ENCODE results near the gene HTRA2.

The HTRA2 gene

DNA sequence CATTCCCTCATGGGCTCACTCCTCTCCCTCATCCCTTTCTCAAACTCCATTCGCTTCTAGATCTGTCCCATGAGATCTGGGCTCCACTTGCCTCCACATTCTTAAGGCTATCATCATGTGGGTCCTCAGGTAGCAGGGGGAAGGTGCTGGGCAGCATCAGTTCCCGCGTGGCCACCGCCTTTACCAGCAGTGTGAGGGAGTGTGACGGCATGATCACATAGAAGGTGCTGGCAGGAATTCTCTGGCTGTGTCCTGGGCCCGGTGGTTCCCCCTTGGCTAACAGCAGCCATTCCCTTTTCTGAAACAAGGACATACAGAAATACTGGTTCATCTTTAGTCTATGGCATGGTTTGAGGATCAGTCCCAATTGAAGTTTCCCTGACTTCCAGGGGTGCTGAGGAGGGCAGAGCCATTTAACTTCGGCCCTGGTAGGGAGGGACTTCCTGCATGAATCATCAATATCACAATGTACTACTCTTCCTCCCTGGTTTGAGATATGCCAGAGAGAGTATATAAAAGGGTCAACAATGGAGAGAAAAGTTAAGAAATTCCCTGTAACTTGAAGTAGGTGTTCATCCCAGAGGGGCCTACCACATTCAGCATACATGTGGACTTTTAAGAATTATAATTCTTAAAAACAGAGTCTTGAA is 32.5 kb downstream of the HTRA2 start:
- H3K9ac ChIP-seq (ENCODE audit: low read length), result no peak overlapping the region
- H3K4me1 ChIP-seq (ENCODE audit: insufficient read depth, low read length), result no peaks in the 10 kb centered on the region
- no peaks in the 10 kb centered on the region for H3K36me3 ChIP-seq (ENCODE audit: insufficient read depth, low read length)
- H3K27ac ChIP-seq (ENCODE audit: low read depth, low read length), result no peak overlapping the region
- no peaks in the 10 kb centered on the region for H3K27me3 ChIP-seq (ENCODE audit: control insufficient read depth in 1 of 2, insufficient read depth in 2 of 2, low read length in 2 of 2)
- H3K9me3 ChIP-seq (ENCODE audit: low read length), result no peaks in the 10 kb centered on the region
- no peak overlapping the region for H3K4me3 ChIP-seq (ENCODE audit: low read depth in 1 of 2, low read length in 2 of 2)

DNA sequence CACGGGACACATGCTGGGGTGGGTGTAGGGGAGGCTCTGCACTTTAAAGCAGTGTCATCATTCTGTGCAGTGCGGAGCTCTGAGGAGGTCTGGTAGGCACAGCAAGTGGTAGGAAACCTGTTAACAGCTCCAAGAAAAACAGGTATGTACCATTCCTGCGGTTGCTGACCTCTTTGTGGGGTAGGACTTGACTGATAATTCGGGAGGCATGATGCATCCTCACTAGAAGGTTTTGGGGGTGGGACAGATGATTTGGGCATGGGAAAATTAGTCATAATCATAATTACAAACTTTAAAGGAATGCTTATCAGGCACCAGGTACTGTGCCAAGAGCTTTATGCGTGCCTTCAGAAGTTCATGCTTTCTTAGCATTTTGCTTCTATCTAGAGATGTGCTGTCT is 34.5 kb downstream of the HTRA2 start:
- H3K4me3 ChIP-seq (ENCODE audit: low read depth in 1 of 2, low read length in 2 of 2), result no peak overlapping the region
- no peak overlapping the region for H3K9ac ChIP-seq (ENCODE audit: low read length)
- no peaks in the 10 kb centered on the region for H3K4me1 ChIP-seq (ENCODE audit: insufficient read depth, low read length)
- H3K27me3 ChIP-seq (ENCODE audit: control insufficient read depth in 1 of 2, insufficient read depth in 2 of 2, low read length in 2 of 2), result no peaks in the 10 kb centered on the region
- H3K36me3 ChIP-seq (ENCODE audit: insufficient read depth, low read length), result no peaks in the 10 kb centered on the region
- no peak overlapping the region for H3K27ac ChIP-seq (ENCODE audit: low read depth, low read length)
- no peaks in the 10 kb centered on the region for H3K9me3 ChIP-seq (ENCODE audit: low read length)

DNA sequence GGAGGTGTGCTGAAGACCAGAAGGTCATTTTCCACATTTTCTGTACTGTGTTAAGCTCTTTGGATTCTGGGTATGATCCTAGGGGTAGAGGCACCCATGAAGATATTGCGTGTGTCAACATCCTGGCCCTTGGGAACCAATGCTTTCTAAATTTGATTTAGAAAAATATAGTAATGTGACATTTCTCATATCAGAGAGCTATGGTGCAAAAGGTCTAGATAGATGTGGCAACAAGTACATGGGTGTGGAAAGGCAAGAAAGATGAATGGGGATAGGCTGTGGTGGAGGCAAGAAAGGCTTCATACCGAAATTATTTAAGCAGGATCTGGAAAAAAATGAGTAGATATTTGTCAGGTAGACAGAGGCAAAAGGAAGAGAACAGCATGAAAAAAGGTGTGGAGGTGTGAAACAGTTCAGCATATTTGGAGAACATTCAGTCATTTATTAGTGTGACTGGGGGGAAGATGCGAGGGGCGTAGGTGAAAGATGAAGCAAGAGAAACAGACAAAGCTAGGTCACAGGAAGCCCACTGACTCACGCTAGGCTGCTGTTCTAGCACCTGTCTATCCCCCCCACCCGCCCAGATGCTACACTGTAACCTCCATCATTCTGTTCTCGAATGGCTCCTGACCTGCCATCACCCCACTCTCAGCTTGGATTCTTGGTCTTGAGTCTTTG is 36.5 kb downstream of the HTRA2 start:
- Histone ChIP-seq H3K4me3 (ENCODE audit: low read depth in 1 of 2, low read length in 2 of 2) (no peak overlapping the region), H3K36me3 (ENCODE audit: insufficient read depth, low read length) (no peaks in the 10 kb centered on the region), H3K4me1 (ENCODE audit: insufficient read depth, low read length) (no peaks in the 10 kb centered on the region), H3K9me3 (ENCODE audit: low read length) (no peaks in the 10 kb centered on the region), H3K27ac (ENCODE audit: low read depth, low read length) (no peak overlapping the region), H3K27me3 (ENCODE audit: control insufficient read depth in 1 of 2, insufficient read depth in 2 of 2, low read length in 2 of 2) (no peaks in the 10 kb centered on the region), H3K9ac (ENCODE audit: low read length) (no peak overlapping the region)

DNA sequence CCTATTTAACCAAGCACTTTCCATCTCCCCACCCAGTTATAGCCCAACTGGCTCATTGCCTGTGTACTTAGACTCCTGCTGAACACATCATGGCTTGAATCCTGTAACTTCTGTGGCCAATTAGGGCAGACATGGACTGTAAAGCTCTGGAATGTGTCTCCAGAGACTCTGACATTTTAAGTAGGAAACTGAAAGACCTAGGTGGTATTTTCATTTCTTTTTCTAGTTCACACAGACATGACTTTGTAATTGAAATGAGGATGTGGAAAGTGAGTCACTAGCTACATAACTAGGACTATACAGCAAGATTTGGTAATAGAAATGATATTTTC is 37.0 kb downstream of the HTRA2 start:
- Histone ChIP-seq H3K4me1 (ENCODE audit: insufficient read depth, low read length) (no peaks in the 10 kb centered on the region), H3K27ac (ENCODE audit: low read depth, low read length) (no peak overlapping the region), H3K27me3 (ENCODE audit: control insufficient read depth in 1 of 2, insufficient read depth in 2 of 2, low read length in 2 of 2) (no peaks in the 10 kb centered on the region), H3K9me3 (ENCODE audit: low read length) (no peaks in the 10 kb centered on the region), H3K4me3 (ENCODE audit: low read depth in 1 of 2, low read length in 2 of 2) (no peak overlapping the region), H3K9ac (ENCODE audit: low read length) (no peak overlapping the region), H3K36me3 (ENCODE audit: insufficient read depth, low read length) (no peaks in the 10 kb centered on the region)

DNA sequence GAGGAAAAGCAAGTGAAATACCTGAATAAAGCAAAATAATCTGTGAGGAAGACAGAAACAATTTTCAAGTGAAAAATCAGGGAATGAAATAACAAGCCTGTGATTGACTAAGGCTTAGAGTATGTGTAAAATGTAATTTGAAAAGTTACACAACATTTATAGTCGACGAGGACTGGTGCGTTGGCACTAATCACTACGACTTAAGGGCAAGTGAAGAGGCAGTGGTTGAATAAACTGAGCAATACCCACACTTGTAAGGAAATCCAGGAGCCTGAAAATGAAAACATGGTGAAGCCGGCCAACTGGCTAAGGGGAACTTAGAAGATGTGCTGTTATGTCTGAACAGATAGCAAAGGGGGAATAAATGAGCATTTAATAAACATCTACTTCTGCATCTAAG is 38.1 kb downstream of the HTRA2 start:
- Histone ChIP-seq H3K27ac (ENCODE audit: low read depth, low read length) (no peak overlapping the region), H3K9ac (ENCODE audit: low read length) (no peak overlapping the region), H3K27me3 (ENCODE audit: control insufficient read depth in 1 of 2, insufficient read depth in 2 of 2, low read length in 2 of 2) (no peaks in the 10 kb centered on the region), H3K9me3 (ENCODE audit: low read length) (no peaks in the 10 kb centered on the region), H3K4me1 (ENCODE audit: insufficient read depth, low read length) (no peaks in the 10 kb centered on the region), H3K4me3 (ENCODE audit: low read depth in 1 of 2, low read length in 2 of 2) (no peak overlapping the region), H3K36me3 (ENCODE audit: insufficient read depth, low read length) (no peaks in the 10 kb centered on the region)

DNA sequence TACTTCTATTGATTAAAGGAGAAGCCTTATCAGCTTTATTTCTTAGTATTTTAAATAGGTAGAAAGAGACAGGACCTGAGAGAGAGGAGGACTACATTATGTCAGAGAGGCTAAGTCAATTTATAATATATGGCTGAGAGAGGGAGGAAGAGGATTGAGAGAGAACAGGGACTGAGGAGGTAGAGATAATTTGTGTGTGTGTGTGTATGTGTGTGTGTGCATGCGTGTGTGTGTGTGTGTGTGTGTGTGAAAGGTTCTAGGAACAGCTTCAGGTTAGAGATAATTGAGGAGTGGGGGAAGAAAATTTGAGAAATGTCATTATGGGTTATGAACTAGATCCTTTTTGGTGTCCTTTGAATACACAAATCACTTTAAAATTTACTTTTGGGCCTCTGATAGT is 40.0 kb downstream of the HTRA2 start:
- Histone ChIP-seq H3K4me1 (ENCODE audit: insufficient read depth, low read length) (no peaks in the 10 kb centered on the region), H3K27me3 (ENCODE audit: control insufficient read depth in 1 of 2, insufficient read depth in 2 of 2, low read length in 2 of 2) (no peaks in the 10 kb centered on the region), H3K9me3 (ENCODE audit: low read length) (no peaks in the 10 kb centered on the region), H3K36me3 (ENCODE audit: insufficient read depth, low read length) (no peaks in the 10 kb centered on the region), H3K27ac (ENCODE audit: low read depth, low read length) (no peak overlapping the region), H3K9ac (ENCODE audit: low read length) (no peak overlapping the region), H3K4me3 (ENCODE audit: low read depth in 1 of 2, low read length in 2 of 2) (no peak overlapping the region)

DNA sequence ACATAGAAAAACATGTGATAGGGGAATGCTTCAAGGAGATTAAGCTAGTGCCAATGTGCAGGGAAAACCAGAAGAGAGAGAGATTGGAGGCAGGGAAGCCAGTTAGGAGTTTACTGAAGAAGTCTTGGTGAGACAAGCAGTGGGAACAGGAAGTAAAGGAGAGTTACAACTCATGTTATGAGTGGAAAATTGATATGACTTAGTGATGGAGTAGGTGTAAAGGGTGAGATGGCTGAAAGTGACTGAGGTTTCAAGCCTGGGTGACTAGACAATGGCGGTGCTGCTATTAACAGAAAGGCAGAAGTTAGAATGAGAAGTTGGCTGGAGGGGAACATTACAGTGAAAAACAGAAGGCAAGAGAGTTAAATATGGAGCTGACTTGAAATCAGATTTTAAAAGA is 41.3 kb downstream of the HTRA2 start:
- no peak overlapping the region for H3K27ac ChIP-seq (ENCODE audit: low read depth, low read length)
- no peaks in the 10 kb centered on the region for H3K36me3 ChIP-seq (ENCODE audit: insufficient read depth, low read length)
- H3K4me1 ChIP-seq (ENCODE audit: insufficient read depth, low read length), result no peaks in the 10 kb centered on the region
- H3K9ac ChIP-seq (ENCODE audit: low read length), result no peak overlapping the region
- no peaks in the 10 kb centered on the region for H3K9me3 ChIP-seq (ENCODE audit: low read length)
- no peak overlapping the region for H3K4me3 ChIP-seq (ENCODE audit: low read depth in 1 of 2, low read length in 2 of 2)
- H3K27me3 ChIP-seq (ENCODE audit: control insufficient read depth in 1 of 2, insufficient read depth in 2 of 2, low read length in 2 of 2), result no peaks in the 10 kb centered on the region

DNA sequence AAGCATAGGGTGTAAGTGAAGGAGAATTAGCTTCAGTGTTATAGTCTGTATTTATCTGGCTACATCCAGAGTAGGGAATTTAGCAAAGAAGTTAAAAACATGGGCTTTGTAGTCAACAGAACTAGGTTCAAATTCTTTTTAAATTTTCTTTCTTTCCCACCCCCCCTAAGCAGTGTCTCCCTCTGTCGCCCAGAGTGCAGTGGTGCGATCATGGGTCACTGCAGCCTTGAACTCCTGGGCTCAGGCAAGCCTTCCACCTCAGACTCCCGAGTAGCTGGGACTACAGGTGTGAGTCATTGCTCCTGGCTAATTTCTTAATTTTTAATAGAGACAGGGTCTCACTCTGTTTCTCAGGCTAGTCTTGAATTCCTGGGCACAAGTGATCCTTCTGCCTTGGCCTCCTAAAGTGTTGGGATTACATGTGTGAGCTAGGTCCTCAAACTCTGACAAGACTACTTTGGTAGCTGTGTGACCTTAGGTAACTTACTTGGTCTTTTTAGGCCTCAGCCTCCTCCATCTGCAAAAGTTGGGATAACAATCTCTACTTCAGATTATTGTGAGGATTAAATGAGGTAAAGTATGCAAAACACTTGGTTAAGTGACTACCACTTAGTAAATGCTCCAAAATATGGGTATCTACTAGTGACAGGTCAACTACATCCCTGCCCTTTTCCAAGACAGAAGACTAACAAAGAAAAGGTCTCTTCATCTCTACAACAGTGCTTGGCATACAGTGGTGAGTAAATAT is 42.6 kb downstream of the HTRA2 start:
- Histone ChIP-seq H3K27ac (ENCODE audit: low read depth, low read length) (no peak overlapping the region), H3K9me3 (ENCODE audit: low read length) (no peaks in the 10 kb centered on the region), H3K9ac (ENCODE audit: low read length) (no peak overlapping the region), H3K4me3 (ENCODE audit: low read depth in 1 of 2, low read length in 2 of 2) (no peak overlapping the region), H3K4me1 (ENCODE audit: insufficient read depth, low read length) (no peaks in the 10 kb centered on the region), H3K36me3 (ENCODE audit: insufficient read depth, low read length) (no peaks in the 10 kb centered on the region), H3K27me3 (ENCODE audit: control insufficient read depth in 1 of 2, insufficient read depth in 2 of 2, low read length in 2 of 2) (no peaks in the 10 kb centered on the region)

DNA sequence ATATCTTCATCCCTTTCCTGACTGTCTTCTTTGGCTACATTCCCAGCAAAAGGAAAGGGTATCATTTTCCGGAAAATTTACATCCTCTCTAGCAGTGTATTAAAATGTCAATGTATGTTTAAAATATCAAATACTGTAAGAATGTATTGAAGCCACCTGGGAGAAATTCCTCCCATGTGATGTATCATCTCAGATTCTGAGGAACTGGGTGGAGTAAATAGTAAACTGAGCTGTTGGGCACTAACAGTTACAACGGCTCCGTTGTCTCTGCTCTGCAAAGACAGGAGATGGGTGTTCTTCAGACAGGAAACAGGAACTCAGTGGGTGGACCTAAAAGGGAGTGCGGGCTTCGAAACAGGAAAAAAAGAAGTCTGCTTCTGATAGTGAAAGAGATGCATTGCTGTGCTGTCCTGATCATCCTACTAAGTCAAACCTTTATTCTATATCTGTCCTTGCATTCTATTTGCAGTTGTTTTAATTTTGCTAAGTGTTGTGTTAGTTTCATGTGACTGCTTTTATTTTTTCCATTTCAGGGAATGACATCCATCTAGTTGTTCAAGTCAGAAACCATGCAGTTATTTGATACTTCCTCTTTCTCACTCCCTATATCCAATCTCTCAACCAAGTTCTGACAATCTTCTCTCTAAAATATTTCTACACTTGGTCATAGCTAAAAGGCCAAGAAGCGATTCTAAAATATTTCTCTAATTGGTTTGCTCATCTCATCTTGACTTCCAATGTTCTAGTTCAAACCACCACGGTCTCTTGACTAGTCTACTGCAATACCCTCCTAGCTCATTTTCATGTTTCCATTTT is 44.2 kb downstream of the HTRA2 start:
- H3K27ac ChIP-seq (ENCODE audit: low read depth, low read length), result no peak overlapping the region
- H3K4me1 ChIP-seq (ENCODE audit: insufficient read depth, low read length), result no peaks in the 10 kb centered on the region
- H3K4me3 ChIP-seq (ENCODE audit: low read depth in 1 of 2, low read length in 2 of 2), result no peak overlapping the region
- no peaks in the 10 kb centered on the region for H3K9me3 ChIP-seq (ENCODE audit: low read length)
- peaks cover 0 to 2% of the 10 kb centered on the region in 2 donors for H3K27me3 ChIP-seq (ENCODE audit: control insufficient read depth in 1 of 2, insufficient read depth in 2 of 2, low read length in 2 of 2)
- no peaks in the 10 kb centered on the region for H3K36me3 ChIP-seq (ENCODE audit: insufficient read depth, low read length)
- no peak overlapping the region for H3K9ac ChIP-seq (ENCODE audit: low read length)

DNA sequence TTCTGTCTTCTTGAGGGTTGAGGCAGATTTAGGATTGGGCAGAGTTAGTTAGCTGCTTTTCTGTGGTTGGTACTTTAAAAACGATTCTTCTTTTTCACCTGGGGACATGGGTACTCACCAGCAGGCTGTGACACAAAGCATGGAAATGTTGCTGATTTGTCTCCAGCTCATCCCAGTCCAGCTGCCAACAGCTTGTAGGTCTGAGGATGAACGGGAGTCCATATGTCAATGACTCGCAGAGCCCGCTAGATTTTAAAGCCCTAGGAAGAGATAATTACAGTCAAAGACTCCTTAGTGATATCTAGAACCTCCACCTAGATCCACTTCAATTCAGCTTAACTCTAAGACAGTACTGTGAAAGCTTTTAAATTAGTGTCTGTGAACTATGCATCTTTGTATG is 45.6 kb downstream of the HTRA2 start:
- no peak overlapping the region for H3K9ac ChIP-seq (ENCODE audit: low read length)
- H3K36me3 ChIP-seq (ENCODE audit: insufficient read depth, low read length), result no peaks in the 10 kb centered on the region
- H3K27ac ChIP-seq (ENCODE audit: low read depth, low read length), result no peak overlapping the region
- no peaks in the 10 kb centered on the region for H3K9me3 ChIP-seq (ENCODE audit: low read length)
- peaks cover 0 to 3% of the 10 kb centered on the region in 2 donors for H3K27me3 ChIP-seq (ENCODE audit: control insufficient read depth in 1 of 2, insufficient read depth in 2 of 2, low read length in 2 of 2)
- no peak overlapping the region for H3K4me3 ChIP-seq (ENCODE audit: low read depth in 1 of 2, low read length in 2 of 2)
- H3K4me1 ChIP-seq (ENCODE audit: insufficient read depth, low read length), result no peaks in the 10 kb centered on the region

DNA sequence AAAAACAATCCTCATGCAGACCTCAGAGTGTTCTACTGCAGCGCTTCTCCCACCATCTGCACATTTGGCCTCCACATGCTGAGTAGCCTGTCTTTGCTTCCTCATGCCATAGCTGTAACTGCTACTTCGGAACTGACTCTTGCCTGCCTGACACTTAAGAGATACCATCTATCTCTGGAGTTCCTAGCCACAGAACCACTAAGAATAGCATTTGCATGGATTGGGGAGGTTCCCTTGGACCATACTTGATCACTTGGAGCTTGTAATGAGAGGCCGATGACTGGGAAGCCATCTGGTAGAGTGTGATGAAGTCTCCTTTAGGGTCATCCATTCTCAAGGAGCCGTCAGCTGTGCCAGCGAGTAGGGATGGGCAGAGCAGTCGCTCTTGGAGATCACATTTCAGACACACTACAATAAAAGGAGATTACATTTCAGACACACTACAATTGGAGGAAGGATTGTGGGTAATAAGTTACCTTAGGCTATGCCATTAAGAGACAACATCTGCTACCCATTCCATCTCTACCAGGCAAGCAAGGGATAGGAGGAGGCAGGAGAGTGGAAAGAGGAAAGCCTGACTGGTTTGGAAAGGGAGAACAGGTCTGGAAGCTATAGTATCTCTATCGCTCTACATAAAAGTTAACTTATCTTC is 46.6 kb downstream of the HTRA2 start:
- Histone ChIP-seq H3K9me3 (ENCODE audit: low read length) (no peaks in the 10 kb centered on the region), H3K27me3 (ENCODE audit: control insufficient read depth in 1 of 2, insufficient read depth in 2 of 2, low read length in 2 of 2) (peaks cover 0 to 3% of the 10 kb centered on the region in 2 donors), H3K9ac (ENCODE audit: low read length) (no peak overlapping the region), H3K27ac (ENCODE audit: low read depth, low read length) (no peak overlapping the region), H3K4me1 (ENCODE audit: insufficient read depth, low read length) (no peaks in the 10 kb centered on the region), H3K4me3 (ENCODE audit: low read depth in 1 of 2, low read length in 2 of 2) (no peak overlapping the region), H3K36me3 (ENCODE audit: insufficient read depth, low read length) (no peaks in the 10 kb centered on the region)
